ENCODE results near the gene ITGAX.
"Not testable (repeated sequence)": the region's sequence is repeated elsewhere in the genome, so short reads cannot be mapped to it uniquely, and the experiment has no call there.

The ITGAX gene

DNA sequence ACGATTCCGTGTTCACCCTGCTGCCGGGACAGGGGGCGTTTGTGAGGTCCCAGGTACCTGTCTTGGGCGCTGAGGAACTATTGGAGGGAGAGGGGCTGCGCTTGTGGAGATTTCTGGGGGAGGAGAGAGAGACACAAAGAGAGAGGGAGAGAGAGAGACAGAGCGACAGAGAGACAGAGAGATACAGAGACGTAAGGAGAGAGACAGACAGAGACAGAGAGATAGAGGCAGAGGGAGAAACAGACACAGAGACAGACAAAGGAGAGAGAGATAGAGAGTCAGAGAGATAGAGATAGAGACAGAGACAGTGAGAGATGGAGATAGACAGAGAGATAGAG lies 24.5 kb upstream of the ITGAX start:
- no peak overlapping the region for H3K4me3 ChIP-seq (ENCODE audit: insufficient read depth, low read depth, low read length, poor library complexity, severe bottlenecking)
- H3K36me3 ChIP-seq (ENCODE audit: control insufficient read depth, insufficient read depth, low read length): no peaks in the 10 kb centered on the region
- no peaks in the 10 kb centered on the region for H3K9me3 ChIP-seq (ENCODE audit: control insufficient read depth, low read length)
- H3K27ac ChIP-seq (ENCODE audit: insufficient read depth, low read length, poor library complexity, severe bottlenecking): no peak overlapping the region
- H3K27me3 ChIP-seq (replicated peaks; ENCODE audit: control insufficient read depth, insufficient read depth, low read length, poor library complexity, severe bottlenecking): no peaks in the 10 kb centered on the region
- no peak for DNase-seq
- no peaks in the 10 kb centered on the region for H3K4me1 ChIP-seq (ENCODE audit: control insufficient read depth, insufficient read depth, low read length, poor library complexity, severe bottlenecking)

DNA sequence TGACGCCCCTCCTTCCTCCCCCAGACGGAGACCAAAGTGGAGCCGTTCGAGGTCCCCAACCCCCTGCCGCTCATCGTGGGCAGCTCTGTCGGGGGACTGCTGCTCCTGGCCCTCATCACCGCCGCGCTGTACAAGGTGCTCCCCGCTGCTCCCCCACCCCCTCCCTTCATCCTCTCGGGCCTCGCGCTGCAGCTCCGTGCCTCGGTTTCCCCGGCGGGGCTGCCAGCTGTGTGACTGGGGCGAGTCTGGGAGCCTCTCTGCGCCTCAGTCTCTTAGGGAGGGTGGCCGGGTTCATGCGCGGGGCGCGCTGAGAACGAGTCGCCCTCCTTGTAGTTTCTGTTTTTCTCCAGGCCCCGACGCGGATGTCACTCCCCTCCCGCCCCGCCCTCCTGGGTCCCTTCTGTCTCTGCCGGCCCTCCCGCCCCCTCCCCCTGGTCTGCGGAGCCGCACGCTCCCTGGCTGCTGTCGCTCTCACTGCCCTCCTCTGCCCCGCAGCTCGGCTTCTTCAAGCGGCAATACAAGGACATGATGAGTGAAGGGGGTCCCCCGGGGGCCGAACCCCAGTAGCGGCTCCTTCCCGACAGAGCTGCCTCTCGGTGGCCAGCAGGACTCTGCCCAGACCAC lies 23.7 kb upstream of the ITGAX start:
- peak overlapping the region; percentile 51 for H3K4me3 ChIP-seq (ENCODE audit: insufficient read depth, low read depth, low read length, poor library complexity, severe bottlenecking)
- H3K27me3 ChIP-seq (replicated peaks; ENCODE audit: control insufficient read depth, insufficient read depth, low read length, poor library complexity, severe bottlenecking): no peaks in the 10 kb centered on the region
- no peaks in the 10 kb centered on the region for H3K9me3 ChIP-seq (ENCODE audit: control insufficient read depth, low read length)
- no peaks in the 10 kb centered on the region for H3K36me3 ChIP-seq (ENCODE audit: control insufficient read depth, insufficient read depth, low read length)
- H3K4me1 ChIP-seq (ENCODE audit: control insufficient read depth, insufficient read depth, low read length, poor library complexity, severe bottlenecking): no peaks in the 10 kb centered on the region
- no peak overlapping the region for H3K27ac ChIP-seq (ENCODE audit: insufficient read depth, low read length, poor library complexity, severe bottlenecking)
- no peak for DNase-seq

DNA sequence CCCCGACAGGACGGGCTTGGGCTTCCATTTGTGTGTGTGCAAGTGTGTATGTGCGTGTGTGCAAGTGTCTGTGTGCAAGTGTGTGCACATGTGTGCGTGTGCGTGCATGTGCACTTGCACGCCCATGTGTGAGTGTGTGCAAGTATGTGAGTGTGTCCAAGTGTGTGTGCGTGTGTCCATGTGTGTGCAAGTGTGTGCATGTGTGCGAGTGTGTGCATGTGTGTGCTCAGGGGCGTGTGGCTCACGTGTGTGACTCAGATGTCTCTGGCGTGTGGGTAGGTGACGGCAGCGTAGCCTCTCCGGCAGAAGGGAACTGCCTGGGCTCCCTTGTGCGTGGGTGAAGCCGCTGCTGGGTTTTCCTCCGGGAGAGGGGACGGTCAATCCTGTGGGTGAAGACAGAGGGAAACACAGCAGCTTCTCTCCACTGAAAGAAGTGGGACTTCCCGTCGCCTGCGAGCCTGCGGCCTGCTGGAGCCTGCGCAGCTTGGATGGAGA lies 23.1 kb upstream of the ITGAX start:
- Histone ChIP-seq H3K27ac (ENCODE audit: insufficient read depth, low read length, poor library complexity, severe bottlenecking) (no peak overlapping the region), H3K27me3 (replicated peaks; ENCODE audit: control insufficient read depth, insufficient read depth, low read length, poor library complexity, severe bottlenecking) (no peaks in the 10 kb centered on the region), H3K9me3 (ENCODE audit: control insufficient read depth, low read length) (no peaks in the 10 kb centered on the region), H3K4me1 (ENCODE audit: control insufficient read depth, insufficient read depth, low read length, poor library complexity, severe bottlenecking) (no peaks in the 10 kb centered on the region), H3K36me3 (ENCODE audit: control insufficient read depth, insufficient read depth, low read length) (no peaks in the 10 kb centered on the region), H3K4me3 (ENCODE audit: insufficient read depth, low read depth, low read length, poor library complexity, severe bottlenecking) (no peak overlapping the region)
- DNase-seq: no peak

DNA sequence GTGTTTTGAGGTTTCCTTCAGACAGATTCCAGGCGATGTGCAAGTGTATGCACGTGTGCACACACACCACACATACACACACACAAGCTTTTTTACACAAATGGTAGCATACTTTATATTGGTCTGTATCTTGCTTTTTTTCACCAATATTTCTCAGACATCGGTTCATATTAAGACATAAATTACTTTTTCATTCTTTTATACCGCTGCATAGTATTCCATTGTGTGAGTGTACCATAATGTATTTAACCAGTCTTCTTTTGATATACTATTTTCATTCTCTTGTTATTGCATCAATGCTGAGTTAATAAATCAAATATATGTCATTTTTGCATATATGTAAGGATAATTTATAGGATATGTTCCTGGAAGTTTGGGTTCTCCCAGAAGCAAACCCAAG lies 22.4 kb upstream of the ITGAX start:
- H3K9me3 ChIP-seq (ENCODE audit: control insufficient read depth, low read length): no peaks in the 10 kb centered on the region
- H3K4me3 ChIP-seq (ENCODE audit: insufficient read depth, low read depth, low read length, poor library complexity, severe bottlenecking): no peak overlapping the region
- no peaks in the 10 kb centered on the region for H3K27me3 ChIP-seq (replicated peaks; ENCODE audit: control insufficient read depth, insufficient read depth, low read length, poor library complexity, severe bottlenecking)
- H3K4me1 ChIP-seq (ENCODE audit: control insufficient read depth, insufficient read depth, low read length, poor library complexity, severe bottlenecking): no peaks in the 10 kb centered on the region
- no peak overlapping the region for H3K27ac ChIP-seq (ENCODE audit: insufficient read depth, low read length, poor library complexity, severe bottlenecking)
- DNase-seq: no peak
- H3K36me3 ChIP-seq (ENCODE audit: control insufficient read depth, insufficient read depth, low read length): no peaks in the 10 kb centered on the region

DNA sequence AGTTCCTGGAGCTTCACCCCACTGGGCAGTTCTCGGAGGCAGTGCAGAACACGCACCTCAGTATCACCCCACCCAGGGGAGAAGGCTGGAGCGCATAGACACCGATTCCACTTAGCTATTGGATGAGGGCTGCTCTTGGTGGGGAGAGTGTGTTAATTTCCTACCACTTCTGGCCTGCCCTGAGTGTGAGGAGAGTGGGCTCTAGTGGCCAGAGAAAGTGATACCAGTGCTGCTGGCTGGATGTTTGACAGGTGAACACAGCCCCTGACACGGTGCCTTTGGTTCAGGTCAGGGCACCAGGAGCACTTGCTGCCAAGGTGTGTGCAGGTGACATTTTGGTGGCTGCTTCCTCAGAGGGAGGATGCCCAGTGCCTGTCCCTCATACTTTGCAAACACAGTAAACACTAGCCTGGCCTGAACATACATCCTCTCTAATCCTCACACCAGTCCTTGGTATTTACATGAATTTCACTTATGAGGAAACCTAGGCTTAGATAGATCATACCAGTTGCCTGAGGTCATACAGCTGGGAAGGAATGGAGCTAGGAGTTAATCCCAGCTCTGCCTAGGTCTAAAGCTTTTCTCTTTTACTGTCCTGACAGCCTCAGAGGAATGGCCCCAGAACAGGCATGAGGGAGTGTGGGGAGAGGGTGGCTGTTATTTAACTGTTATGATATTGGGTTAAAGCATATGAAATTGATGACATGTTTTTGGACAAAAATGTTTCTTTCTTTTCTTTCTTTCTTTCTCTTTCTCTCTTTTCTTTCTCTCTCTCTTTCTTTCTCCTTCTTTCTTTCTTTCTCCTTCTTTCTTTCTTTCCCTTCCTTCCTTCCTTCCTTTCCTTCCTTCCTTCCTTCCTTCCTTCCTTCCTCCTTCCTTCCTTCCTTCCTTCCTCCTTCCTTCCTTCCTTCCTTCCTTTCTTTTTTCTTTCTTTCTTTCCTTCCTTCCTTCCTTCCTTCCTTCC lies 21.0 kb upstream of the ITGAX start:
- no peaks in the 10 kb centered on the region for H3K27me3 ChIP-seq (replicated peaks; ENCODE audit: control insufficient read depth, insufficient read depth, low read length, poor library complexity, severe bottlenecking)

DNA sequence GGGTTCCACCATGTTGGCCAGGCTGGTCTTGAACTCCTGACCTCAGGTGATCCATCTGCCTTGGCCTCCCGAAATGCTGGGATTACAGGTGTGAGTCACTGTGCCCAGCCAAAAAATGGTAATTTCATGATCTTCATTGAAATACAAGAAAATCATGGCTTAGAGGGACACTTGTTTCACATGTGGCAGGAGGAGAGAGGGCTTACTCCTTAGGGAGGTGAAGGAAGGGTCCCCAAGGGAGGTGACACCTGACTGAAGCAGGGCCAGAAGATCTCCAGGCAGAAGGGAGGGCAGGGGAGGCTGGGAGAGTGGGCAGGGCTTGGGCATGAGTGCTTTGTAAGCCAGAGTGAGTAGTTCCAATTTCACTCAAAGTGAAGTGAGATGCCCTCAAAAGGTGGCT lies 20.0 kb upstream of the ITGAX start:
- DNase-seq: no peak
- Histone ChIP-seq H3K4me1 (ENCODE audit: control insufficient read depth, insufficient read depth, low read length, poor library complexity, severe bottlenecking) (no peaks in the 10 kb centered on the region), H3K27ac (ENCODE audit: insufficient read depth, low read length, poor library complexity, severe bottlenecking) (no peak overlapping the region)

More for the DNA sequence above, 21.0 kb upstream of the ITGAX start:
- Histone ChIP-seq H3K27ac (ENCODE audit: insufficient read depth, low read length, poor library complexity, severe bottlenecking) (no peak overlapping the region), H3K9me3 (ENCODE audit: control insufficient read depth, low read length) (no peaks in the 10 kb centered on the region), H3K36me3 (ENCODE audit: control insufficient read depth, insufficient read depth, low read length) (no peaks in the 10 kb centered on the region), H3K4me1 (ENCODE audit: control insufficient read depth, insufficient read depth, low read length, poor library complexity, severe bottlenecking) (no peaks in the 10 kb centered on the region), H3K4me3 (ENCODE audit: insufficient read depth, low read depth, low read length, poor library complexity, severe bottlenecking) (no peak overlapping the region)
- peak in 1 of 3 donors; percentile 9 for DNase-seq

DNA sequence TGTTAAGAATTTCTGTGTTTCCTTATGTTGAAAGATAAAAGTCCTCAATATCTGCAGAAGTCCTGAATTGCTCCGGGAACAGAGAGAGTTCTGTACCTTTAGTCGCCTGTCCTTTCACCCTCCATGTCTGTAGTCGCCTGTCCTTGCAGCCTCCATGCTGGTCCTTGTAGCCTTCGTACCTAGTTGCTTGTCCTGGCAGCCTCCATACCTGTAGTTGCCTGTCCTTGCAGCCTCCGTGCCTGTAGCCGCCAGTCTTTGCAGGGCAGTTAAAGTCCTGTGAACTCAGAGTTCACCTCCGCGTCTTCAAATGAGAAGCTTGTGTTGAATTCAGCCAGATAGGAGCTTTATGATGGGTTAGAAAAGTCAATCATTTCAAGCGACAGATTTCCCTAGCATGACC lies 19.5 kb upstream of the ITGAX start:
- no peak overlapping the region for H3K4me3 ChIP-seq (ENCODE audit: insufficient read depth, low read depth, low read length, poor library complexity, severe bottlenecking)
- no peaks in the 10 kb centered on the region for H3K4me1 ChIP-seq (ENCODE audit: control insufficient read depth, insufficient read depth, low read length, poor library complexity, severe bottlenecking)
- no peaks in the 10 kb centered on the region for H3K9me3 ChIP-seq (ENCODE audit: control insufficient read depth, low read length)
- no peaks in the 10 kb centered on the region for H3K27me3 ChIP-seq (replicated peaks; ENCODE audit: control insufficient read depth, insufficient read depth, low read length, poor library complexity, severe bottlenecking)
- H3K36me3 ChIP-seq (ENCODE audit: control insufficient read depth, insufficient read depth, low read length): no peaks in the 10 kb centered on the region
- no peak overlapping the region for H3K27ac ChIP-seq (ENCODE audit: insufficient read depth, low read length, poor library complexity, severe bottlenecking)
- DNase-seq: no peak

More for the DNA sequence above, 20.0 kb upstream of the ITGAX start:
- Histone ChIP-seq H3K9me3 (ENCODE audit: control insufficient read depth, low read length) (no peaks in the 10 kb centered on the region), H3K36me3 (ENCODE audit: control insufficient read depth, insufficient read depth, low read length) (no peaks in the 10 kb centered on the region), H3K27me3 (replicated peaks; ENCODE audit: control insufficient read depth, insufficient read depth, low read length, poor library complexity, severe bottlenecking) (no peaks in the 10 kb centered on the region), H3K4me3 (ENCODE audit: insufficient read depth, low read depth, low read length, poor library complexity, severe bottlenecking) (no peak overlapping the region)

DNA sequence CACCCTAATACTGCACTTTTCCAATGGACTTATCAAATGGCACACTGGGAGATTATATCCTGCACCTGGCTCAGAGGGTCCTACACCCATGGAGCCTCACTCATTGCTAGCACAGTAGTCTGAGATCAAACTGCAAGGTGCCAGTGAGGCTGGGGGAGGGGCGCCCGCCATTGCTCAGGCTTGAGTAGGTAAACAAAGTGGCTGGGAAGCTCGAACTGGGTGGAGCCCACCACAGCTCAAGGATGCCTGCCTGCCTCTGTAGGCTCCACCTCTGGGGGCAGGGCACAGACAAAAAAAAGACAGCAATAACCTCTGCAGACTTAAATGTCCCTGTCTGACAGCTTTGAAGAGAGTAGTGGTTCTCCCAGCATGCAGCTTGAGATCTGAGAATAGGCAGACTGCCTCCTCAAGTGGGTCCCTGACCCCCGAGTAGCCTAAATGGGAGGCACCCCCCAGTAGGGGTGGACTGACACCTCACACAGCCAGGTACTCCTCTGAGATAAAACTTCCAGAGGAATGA lies 16.8 kb upstream of the ITGAX start:
- H3K27ac ChIP-seq (ENCODE audit: insufficient read depth, low read length, poor library complexity, severe bottlenecking); H3K4me1 ChIP-seq (ENCODE audit: control insufficient read depth, insufficient read depth, low read length, poor library complexity, severe bottlenecking); H3K27me3 ChIP-seq (replicated peaks; ENCODE audit: control insufficient read depth, insufficient read depth, low read length, poor library complexity, severe bottlenecking); H3K36me3 ChIP-seq (ENCODE audit: control insufficient read depth, insufficient read depth, low read length); H3K4me3 ChIP-seq (ENCODE audit: insufficient read depth, low read depth, low read length, poor library complexity, severe bottlenecking); H3K9me3 ChIP-seq (ENCODE audit: control insufficient read depth, low read length); DNase-seq: not testable (repeated sequence)

DNA sequence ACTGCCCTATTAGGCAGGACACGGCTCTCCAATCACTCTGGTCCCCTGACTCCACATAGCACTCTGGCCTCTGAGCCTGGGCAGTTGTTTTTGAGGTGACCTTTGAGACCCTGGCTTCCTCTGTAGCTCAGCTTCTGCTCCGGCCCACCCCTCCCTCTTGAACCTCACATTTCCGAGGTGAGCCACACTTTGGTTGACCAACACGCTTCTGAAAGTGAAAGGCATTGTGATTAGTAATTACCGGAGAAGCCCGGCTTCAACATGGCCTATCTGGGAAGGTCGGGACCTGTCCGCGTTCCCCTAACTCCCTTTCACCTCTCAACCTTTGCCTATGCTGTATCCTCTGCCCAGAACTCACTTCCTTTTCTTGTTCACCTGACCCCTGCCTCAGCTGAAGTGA lies 10.3 kb upstream of the ITGAX start:
- no peaks in the 10 kb centered on the region for H3K36me3 ChIP-seq (ENCODE audit: control insufficient read depth, insufficient read depth, low read length)
- no peaks in the 10 kb centered on the region for H3K27me3 ChIP-seq (replicated peaks; ENCODE audit: control insufficient read depth, insufficient read depth, low read length, poor library complexity, severe bottlenecking)
- no peak overlapping the region for H3K4me3 ChIP-seq (ENCODE audit: insufficient read depth, low read depth, low read length, poor library complexity, severe bottlenecking)
- no peak overlapping the region for H3K27ac ChIP-seq (ENCODE audit: insufficient read depth, low read length, poor library complexity, severe bottlenecking)
- no peak for DNase-seq
- H3K4me1 ChIP-seq (ENCODE audit: control insufficient read depth, insufficient read depth, low read length, poor library complexity, severe bottlenecking): no peaks in the 10 kb centered on the region
- H3K9me3 ChIP-seq (ENCODE audit: control insufficient read depth, low read length): no peaks in the 10 kb centered on the region

DNA sequence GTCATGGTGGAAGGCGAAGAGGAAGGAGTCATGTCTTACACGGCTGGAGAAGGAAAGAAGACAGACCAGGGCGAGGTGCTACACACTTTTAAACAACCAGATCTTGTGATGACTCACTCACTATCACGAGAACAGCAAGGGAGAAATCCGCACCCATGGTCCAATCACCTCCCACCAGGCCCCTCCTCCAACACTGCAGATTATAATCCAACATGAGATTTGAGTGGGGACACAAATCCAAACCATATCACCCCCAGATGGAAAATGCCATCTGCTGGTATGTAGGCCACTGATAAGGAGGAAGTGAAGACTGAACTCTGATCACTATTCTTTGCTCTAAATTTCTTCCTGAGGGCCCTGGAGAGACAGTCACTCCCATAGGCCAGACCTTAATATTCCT lies 7.5 kb upstream of the ITGAX start:
- DNase-seq: no peak
- Histone ChIP-seq H3K4me1 (ENCODE audit: control insufficient read depth, insufficient read depth, low read length, poor library complexity, severe bottlenecking) (no peaks in the 10 kb centered on the region), H3K27ac (ENCODE audit: insufficient read depth, low read length, poor library complexity, severe bottlenecking) (no peak overlapping the region), H3K9me3 (ENCODE audit: control insufficient read depth, low read length) (no peaks in the 10 kb centered on the region), H3K27me3 (replicated peaks; ENCODE audit: control insufficient read depth, insufficient read depth, low read length, poor library complexity, severe bottlenecking) (no peaks in the 10 kb centered on the region), H3K4me3 (ENCODE audit: insufficient read depth, low read depth, low read length, poor library complexity, severe bottlenecking) (no peak overlapping the region), H3K36me3 (ENCODE audit: control insufficient read depth, insufficient read depth, low read length) (no peaks in the 10 kb centered on the region)

Measured in effector memory CD4-positive, alpha-beta T cell (primary cell).